DMS114 treated with DMSO at 0.1 percent for 48 hours (cell line): ENCODE measurements around the gene MEGF10.

ENCODE experiments used
- DNase-seq: peaks from one replicate; lab custom pipeline; 2025; ENCODE audit not compliant: unreplicated experiment; lab: John Stamatoyannopoulos, UW

MEGF10 gene

DNA sequence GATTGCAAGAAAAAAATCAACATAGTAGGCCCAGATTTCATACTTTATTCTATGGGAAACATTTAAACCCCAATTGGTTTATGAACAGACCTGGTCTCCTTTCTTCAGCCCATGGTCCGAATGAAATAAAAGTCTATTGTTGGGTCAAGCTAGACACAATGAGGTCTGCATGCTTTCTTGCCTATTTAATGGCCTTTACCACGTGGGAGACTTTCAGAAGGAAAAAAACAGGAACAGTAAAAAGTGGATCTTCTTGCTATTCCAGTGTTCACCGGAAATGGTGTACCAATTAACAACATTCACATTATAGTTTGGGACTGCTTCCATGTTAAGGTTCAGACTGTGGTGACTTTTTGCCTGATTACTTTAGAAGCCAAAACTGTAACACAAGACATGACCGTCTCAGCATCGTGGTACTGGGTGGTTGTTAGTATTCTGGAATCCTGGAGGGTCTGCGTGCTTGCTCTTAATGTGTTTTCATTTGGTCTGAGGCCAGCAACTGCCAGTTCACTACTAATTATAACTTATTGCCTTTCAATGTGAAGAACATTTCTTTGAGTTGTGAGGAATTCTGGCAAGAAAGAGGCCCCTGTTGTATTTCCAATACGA lies 141.5 kb downstream of the MEGF10 start:
- no peak for DNase-seq

DNA sequence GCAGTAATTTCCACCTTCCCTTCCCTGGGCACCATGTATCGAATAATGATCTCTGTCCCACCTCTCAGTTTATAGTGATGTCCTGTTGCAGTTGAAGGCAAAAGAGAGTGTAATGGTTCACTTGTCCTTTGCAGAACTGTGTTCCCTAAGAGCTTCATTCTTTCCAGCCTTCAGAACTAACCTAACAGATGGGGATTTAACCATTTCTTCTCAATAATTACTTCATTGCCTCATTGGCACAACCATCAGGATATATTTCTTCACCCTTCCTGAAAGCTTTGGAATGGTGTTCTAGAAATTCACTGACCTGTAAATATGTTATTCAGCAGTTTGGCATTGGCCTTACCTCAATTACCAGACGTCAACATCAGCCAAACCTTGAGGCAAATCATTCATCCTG lies 142.9 kb downstream of the MEGF10 start:
- no peak for DNase-seq

GRCh38 chr5:127434588-127434987 lies 144.0 kb downstream of the MEGF10 start:
- no peak for DNase-seq

DNA sequence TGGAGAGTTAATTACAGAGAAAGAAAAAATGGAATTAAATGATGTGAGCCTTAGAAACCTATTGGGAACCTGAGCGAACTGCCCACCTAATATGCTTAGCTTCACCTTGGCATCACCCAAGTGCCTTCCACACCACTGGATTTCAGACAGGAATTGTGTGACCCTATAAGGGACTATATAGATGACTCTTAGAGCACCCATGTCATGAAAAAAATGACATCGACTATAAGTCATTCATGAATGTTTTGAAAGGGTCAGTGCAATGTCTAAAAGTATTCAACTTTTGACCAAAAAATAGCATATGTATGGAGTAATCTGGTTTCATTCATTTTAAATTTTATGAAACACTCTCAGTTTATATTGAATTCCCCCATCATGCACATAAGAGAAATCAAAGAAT lies 145.2 kb downstream of the MEGF10 start:
- no peak for DNase-seq

DNA sequence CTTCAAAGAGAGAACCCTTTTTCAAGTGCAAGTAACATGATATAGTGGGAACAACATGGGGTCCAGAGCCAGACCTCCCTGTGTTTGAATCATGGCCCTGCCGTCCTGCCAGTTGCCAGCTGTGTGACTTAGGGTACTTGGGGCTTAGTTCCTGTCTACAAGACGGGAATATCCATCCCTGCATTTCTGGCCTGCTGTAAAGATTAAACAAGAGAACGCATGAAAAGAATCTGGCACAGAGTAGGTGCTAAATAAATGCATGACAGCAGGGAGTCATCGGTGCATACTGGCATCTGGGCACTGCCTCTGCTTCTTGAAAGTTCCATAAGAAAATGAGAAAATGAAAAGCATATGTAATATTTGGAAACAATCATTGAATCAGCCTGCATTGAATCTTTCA lies 149.0 kb downstream of the MEGF10 start:
- no peak for DNase-seq

DNA sequence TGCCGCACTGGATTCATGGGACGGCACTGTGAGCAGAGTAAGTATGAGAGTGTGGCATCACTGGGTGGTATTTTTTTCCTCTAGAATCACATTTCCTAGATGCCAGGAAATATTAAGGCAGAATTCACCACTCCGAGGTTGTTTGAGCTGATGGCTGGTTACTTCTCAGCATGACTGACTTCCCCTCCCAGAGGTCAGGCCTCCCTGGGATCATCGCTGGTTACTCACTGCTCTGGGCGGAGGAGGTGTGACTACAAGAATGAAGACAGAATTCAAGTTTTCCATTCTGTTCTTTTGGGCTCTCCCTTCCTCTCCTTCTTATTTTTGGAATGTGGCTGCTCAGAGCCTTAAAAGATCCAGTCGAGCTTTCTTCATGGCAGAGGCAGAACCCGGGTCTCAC lies 150.2 kb downstream of the MEGF10 start:
- no peak for DNase-seq

DNA sequence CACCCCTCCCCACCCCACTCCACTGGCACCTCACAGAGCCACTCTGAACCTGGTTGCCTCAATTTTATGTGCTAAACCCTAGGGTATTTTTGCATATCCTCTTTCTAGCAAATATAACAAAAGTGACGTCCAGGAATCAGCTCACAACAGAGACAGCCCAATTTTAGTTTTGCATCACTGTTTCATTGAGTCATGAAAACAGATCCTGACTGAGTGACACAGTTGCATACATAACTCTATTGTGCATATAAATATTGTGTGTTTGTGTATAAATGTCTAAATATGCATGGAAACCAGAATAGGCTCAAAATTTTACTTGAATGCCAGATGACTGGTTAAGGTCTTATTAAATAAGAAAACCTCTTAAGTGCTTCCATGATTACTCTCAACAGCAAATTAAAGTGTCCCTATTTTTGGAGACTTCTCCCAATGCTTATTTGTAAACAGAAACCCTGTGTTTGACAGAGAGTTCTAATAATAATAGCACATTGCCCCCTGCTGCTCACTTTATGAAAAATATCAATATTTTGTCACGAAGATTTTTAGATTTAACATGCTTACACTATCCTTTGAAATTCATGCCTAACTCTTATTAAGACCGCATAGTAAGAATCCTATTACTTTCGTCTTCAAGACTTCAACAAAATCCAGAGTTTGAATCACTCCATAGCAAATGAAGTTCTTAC lies 151.3 kb downstream of the MEGF10 start:
- no peak for DNase-seq

DNA sequence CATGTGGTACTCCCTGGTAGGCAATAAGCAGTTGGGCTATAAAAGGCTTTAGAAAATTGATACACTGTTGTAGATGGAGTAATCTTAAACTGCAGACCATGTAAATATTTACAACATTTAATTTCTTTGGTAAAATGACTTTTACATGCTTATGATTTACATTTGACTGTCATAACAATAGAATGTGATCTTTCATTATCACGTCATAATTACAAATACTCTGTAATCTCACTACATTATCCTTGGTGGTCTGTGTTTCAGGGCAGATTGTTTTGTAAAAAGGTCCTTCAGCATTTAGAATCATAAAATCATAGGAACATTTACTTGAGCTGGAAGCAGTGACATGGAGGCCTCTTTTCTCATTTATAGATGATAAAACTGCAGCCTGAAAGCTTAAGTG lies 153.6 kb downstream of the MEGF10 start:
- DNase-seq, result no peak

- DNase-seq, result no peak
Measured at GRCh38 chr5:127445328-127445727, 154.7 kb downstream of the MEGF10 start.

DNA sequence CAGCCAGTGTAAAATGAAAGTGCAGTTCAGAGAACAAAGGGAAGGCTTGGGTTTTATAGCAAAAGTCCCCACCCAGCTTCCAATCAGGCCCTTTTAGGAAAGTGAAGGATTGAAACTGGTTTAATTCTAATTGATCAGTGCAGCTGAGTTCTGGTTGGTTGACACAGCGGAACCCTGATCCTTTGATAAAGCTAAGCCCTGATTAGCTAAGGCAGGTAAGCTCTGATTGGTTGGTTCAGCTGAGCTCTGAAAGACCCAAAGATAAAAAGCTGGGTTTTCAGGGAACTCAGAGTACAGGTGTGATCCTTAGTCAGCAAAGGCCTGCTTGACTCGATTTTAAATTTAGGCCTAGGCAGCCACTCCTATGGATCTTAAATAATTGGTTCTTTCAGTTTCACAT lies 156.0 kb downstream of the MEGF10 start:
- no peak for DNase-seq

DNA sequence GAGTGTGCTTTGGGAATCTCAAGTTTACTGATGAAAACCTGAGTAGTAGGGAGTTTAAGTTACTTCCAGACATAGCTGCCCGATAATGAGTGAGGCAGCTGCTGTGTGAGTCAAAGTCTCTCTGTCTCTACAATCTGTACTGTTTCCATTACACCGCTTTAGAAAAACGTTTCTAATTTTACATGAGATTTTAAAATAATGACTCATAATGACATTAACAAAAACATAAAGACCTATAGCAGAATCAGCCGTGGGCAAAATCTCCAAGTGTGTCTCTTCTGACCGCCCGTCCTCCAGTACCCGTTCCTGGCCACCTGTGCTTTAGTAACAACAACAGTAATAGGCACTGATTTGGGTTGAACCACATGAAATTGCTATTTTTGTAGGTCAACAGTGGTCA lies 157.2 kb downstream of the MEGF10 start:
- DNase-seq, result no peak

DNA sequence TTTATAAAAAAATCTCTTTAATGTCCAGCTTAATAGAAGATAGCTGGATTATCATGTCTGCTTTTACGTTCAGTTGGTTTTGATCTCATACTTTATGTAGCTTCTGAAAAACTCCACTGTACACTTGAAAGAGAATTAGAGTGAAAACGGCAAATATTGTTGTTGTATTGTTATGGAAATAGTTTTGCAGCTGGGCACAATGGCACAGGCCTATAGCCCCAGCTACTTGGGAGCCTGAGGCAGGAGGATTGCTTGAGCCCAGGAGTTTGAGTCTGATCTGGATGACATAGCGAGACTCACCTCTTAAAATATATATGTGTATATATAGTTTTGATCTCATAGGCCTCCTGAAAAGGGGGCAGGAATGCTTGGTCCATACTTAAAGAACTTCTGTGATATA lies 159.4 kb downstream of the MEGF10 start:
- DNase-seq, result no peak

DNA sequence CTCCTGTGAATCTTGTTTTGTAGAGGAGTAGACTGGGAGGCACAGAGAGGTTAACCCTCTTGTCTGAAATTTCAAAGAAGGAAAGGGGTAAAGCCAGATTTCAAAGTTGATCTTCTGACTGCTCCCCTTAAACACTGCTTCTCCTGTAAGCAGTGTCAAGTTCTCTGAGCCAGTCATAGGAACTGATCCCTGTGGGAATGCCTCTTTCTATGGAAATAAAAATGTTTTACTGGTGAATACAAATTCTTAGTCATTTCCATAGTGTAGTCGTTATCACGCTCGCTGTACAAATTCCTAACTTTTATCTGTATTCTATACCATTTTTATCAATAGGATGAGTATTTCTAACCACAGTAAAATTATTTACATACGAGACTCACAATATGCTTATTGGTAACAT lies 160.5 kb downstream of the MEGF10 start:
- no peak for DNase-seq

GRCh38 chr5:127452626-127453025 lies 162.0 kb downstream of the MEGF10 start:
- DNase-seq, result no peak

- DNase-seq, result no peak
Measured at GRCh38 chr5:127471211-127471610, 180.6 kb downstream of the MEGF10 start.

DNA sequence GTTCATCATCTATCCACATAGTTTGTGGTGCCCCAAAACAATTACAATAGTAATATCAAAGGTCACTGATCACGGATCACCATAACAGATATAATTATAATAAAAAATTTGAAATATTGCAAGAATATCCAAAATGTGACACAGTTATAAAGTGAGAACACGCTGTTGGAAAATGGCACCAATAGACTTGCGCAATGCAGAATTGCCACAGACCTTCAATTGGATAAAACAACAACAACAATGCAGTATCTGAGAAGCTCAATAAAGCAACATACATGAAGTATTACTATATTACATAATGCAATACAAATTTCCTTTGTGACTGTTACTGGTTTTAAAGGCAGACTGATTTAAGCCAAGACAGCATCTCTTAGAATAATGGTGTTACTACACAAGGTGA lies 182.1 kb downstream of the MEGF10 start:
- no peak for DNase-seq

DNA sequence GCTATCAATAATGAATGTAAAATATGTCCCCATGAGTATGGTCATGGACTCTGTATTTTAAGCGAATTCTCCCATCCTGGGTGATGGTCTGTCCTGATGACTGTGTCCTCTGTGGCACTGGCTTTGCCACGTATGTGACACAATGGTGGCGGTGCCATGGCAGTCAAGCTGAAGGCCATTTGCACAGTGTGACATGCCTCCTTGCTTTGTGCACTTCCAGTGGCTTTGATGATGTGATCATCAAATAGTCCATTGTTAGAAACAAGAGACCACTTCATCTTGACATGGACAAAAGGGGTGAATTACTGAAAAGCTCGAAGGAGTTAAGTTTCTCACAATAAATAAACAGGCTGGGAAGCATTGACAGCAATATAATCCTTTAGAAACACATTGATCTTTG lies 195.9 kb downstream of the MEGF10 start:
- DNase-seq, result no peak

DNA sequence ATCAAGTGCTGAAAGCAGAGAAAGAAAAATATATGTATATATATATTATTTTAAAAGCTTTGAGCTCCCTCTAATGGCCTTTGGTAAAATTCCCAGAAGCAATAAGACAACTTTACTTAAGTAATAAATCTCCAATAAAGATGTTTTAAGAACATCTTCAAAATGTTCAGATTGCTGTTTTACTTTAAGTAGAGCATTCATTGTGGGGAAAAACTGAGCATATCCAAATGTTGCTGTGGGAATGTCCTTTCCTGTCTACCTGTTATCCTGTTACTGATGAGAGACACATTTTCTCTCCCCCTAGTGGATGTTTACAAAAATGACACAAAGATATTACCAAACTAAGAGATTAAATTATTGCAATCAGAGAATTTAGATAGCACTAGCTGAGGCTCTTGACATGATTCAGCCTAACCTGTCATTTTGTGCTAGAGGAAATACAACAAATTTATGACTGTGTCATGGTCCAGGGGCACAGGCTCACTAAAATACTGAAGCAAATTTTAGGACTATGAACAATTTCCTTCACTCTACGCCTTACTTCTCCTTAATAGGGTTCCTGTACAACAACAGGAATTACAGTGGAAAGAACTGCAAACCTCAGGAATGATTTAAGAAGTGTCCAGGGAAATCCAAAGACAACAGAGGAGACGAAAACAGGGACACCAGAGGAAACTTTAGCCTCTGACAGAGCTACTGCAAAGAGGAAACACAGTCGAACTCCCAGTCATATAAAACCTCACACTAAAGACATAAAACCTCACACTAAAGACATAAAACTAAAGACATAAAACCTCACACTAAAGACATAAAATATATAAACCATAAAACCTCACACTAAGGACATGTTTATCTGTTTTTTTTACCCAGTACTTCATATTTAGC lies 202.5 kb downstream of the MEGF10 start:
- DNase-seq, result peak; percentile 77

DNA sequence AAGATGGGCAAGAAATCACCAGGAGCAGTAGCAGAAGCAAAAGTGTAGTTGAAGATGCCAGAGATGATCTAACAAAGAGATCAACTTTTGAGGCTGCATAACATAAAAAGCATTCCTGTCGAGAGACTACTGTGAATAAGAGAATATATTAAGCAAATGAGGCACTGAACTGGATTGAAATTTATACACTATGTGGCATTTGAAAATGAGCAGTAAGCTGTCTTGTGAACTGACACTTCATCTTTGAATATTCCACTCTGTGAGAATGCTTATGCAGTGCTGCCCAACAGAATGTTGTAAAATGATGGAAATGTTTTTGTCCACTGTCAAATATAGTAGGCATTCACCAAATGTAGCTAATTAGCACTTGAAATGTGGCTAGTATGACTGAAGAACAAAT lies 208.0 kb downstream of the MEGF10 start:
- no peak for DNase-seq

DNA sequence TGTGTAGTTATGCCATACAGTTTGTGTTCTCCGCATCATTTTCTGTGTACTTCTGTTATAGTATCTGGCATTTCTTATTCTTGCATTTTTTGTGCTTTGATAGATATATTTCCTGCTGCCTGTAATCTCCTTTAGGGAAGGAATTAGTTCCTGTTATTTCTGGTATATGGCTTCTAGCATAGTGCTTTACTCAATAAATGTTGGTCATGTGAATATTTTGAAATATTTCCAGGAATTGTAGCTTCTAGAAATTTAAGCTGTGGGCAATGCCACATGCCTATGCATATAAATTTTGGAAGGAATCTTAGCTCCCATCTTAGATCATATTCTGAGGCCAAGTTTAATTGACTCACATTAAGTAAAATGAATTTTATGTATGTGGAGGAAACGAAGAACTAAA lies 215.3 kb downstream of the MEGF10 start:
- DNase-seq, result no peak

- DNase-seq, result no peak
Measured at GRCh38 chr5:127506616-127507015, 216.0 kb downstream of the MEGF10 start.
